Occipital lobe (tissue), 2 donors: Measurements from ENCODE around the gene ASTL. TPM values are rescaled to one million over a fixed set of nuclear protein-coding genes. Genes with fewer than 3 reads are reported as not detected.

Source experiments
- DNase-seq: peaks from one replicate; lab custom pipeline; 2025; lab: John Stamatoyannopoulos, UW
- total RNA-seq: library from RNA; depleted of rRNA; stranded (reverse); fragments of >200 nt; gene quantifications from one replicate; pipeline ENCODE4 v1.2.3, GENCODE V29; 2014

ASTL gene
- total RNA-seq, 1 donor from 2014 or later = not detected

DNA sequence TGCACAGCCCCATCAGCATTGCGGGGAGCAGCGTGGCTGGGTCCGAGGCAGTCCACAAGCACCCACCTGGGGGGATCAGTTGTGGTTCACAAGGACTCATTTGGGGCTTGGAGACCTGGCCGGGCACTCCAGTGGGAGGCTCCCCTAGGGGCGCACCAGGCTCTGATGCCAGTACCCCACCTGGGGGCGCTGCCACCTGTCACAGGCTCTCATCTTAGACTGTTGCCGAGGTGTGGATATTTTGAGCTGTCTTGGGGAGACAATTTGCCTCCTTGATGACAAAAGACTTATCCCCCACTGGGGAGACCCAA lies 25.0 kb downstream of the ASTL start:
- no peak for DNase-seq

DNA sequence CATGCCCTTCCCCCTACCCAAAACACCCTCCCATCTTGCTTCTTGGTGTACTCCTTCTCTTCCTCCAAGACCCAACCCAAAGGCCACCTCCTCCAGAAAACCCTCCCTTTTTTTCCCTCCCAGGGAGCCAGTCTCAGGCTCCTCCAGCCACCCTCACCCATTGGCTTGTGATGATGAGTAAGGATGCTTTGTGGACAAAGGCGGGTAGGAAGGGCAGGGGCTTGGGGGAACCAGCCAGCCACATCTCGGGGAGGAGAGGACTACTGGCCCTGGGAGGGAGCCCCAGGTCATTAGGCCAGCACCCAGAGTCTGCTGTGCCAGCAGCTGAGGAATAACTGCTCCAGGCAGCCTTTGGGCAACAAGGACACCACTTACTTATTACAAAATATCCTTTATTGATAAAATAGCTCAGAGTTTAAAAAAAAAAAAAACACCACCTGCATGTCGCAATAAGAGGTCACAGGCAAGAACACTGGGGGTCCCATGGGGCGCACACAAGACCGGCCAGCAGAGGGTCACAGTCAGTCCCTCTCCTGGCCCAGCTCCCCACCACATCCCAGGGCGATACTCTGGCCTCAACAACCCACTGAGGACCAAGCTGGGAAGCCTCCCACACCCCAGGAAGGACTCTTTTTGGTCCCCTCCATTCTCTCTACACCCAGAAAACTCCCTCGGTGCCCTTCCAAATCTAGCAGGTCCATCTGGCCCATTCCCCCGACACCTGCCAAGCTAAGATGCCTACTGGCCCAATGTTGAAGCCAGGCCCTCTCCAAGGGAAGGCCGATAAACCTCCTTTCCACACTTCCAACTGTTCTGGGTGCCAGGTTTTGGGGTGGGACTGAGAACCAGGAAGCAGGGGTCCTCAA lies 25.6 kb downstream of the ASTL start:
- no peak for DNase-seq

DNA sequence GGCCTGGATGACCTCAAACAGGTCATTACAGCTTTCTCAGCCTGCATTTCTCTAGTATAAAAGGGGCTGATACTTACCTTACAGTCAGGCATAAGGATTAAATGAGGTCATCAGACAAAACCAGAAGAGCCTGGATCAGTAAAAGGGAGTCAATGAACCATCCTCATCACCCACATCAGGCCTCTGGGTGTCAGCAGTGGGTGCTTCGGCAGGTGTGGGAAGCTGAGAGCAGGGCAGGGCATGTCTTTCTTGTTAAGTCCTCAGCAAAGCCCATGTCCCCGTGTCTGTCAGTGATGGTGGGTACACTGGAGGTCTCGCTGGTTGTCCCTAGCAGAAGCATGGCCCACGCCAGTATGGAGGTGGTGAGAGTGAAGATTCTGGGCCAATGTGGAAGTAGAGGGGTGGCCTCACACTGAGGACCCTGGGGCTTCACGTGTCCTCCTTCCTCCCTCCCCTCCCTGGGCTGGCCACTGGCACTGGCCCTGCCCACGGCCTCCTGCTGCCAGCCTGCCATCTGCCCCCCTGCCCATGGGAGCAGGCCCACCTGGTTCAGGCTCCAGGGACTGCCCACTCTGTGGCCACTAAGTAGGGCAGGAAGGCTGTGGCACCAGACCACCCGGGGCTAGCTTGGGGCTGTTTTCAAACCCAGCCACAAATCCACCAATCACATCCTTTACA lies 26.3 kb downstream of the ASTL start:
- DNase-seq = no peak

DNA sequence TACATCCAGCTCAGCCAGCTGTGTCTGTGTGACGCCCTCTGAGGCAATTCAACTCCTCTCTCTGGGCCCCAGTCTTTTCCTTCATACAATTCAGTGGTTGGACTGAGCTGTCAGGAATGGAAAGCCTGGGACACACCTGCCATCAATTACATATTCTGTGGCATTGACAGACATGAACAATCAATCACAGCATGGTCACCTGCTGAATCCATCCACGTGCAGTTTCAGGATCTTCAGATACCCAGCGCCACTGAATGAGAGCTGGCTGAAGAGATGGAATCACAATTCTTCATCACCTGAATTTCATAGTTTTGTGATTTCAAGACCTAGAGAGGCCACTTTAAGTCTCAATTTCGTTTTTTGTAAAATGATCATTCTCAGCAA lies 27.1 kb downstream of the ASTL start:
- no peak for DNase-seq

DNA sequence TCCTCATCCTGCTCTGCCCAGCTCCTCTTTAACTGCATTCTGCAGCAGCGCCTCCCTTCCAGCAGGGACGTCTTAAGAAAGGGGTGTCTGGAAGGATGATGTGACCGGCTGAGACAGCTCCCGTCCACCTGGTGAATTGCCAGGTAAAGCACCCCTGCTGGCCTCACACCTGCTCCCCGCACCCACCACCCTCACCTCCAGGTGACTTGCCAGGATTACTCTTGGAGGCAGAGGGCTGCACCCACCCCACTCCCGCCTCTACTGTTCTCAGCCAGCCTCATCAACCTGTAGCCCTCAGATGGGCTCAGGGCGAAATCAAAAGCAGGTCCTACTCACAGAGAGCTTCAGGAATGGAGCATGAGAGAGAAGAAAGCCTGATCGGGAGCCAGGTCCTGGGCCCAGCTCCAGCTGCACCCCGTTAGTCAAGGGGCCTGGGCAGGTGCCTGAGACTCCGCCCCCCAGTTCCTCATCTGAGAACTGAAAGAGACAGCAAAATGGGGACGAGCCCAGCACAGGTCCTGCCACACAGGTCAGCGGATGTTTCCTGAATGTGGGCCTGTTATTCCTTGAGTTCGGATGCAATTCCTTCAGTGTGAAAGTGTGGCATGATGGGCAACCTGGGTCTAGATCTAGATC lies 27.6 kb downstream of the ASTL start:
- no peak for DNase-seq

DNA sequence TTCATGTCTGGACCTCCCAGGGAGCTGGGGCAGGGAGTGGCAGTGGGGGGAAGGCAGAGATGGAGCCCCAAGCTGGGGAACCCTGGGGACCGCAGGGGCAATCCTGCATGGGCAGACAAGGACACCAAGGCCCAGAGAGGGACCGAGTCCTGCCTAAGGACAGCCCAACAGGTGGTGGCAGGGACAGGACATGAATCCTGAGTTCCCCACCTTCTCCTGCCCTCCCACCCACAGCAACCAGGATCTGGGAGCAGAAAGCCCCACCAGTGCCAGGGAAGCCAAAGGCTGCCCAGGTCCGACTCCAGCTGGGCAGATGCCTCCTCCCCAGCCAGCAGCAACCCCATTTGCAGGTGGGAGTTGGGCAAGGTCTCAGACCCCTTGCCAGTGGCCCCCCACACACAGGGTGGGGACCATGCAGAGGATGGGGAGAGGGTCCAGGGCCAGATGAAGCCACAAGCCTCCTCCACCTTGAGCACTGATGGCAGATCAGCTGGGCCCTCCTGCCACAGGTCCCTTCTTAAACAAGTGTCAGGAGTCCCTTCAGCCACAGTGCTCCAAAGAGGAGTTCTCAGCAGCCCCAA lies 28.3 kb downstream of the ASTL start:
- no peak for DNase-seq

DNA sequence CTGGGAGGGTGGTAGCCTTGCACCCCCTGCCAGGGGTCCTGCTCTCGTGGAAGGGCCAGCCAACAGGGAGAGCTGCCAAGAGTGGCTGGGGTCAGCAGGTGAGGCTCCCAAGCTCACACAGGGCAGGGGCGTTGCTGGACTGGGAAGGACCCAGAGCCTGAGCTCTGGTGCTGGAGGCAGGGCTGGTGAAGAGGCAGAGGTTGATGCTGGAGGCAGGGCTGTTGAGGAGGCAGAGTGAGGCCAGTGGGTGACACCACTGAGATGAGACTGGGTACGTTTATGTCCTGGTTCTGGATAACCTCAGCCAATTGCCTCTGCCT lies 29.0 kb downstream of the ASTL start:
- DNase-seq = no peak

DNA sequence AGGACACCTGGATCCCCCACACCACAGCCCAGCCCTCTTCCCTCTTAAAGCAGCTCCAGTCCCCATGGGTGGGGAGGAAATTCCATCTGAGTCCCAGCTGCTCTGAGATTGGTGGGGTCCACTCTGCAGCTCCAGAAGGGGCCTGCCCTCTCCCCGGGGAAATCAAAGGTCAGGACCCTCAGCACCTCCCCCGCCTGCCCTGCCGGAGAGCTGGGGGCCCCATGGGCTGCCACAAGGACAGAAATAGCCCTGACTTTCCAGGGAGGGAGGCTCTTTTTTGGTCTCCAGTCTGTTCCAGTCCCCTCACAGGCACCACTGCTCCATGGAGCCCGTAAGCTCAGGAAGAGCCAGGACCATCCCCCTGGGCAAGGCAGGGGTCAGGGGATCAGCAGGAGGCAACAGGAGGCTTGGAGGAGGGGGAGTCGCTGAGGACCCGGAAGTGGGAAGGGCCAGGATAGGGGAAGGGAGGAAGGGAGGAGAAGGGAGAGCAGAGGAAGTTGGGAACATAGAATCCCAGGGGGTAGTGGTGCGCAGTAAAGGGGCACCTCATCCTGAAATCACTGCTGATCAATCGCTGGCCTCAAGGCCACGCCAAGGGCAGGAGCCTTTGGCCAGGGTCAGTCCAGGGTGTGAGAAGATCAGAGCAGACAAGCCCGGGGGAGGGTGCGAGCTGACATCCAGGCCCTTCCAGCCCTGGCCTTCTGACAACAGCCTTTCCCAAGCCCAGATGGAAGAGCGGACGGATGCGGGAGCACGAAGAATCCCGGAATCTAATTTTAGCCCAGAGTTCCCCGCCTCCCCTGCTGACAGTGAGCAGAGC lies 29.6 kb downstream of the ASTL start:
- no peak for DNase-seq

DNA sequence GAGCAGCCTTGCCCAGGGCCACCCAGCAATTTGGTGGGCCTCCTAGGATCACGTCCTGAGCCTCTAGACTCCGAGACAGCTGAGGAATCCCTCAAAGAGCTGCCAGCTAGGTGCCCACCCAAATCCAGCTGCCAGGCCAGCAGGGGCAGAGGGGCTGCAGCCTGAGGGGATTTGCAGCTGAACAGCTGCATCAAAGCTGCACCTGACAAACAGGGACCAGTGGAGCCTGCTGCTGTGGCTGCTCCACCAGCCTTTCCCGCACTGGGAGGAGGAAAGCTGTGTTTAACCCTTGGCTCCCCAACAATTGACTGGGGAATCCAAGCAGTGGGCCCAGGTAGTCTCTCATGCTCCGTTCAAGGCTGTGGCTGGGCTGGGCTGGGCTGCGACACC lies 30.2 kb downstream of the ASTL start:
- DNase-seq = no peak

DNA sequence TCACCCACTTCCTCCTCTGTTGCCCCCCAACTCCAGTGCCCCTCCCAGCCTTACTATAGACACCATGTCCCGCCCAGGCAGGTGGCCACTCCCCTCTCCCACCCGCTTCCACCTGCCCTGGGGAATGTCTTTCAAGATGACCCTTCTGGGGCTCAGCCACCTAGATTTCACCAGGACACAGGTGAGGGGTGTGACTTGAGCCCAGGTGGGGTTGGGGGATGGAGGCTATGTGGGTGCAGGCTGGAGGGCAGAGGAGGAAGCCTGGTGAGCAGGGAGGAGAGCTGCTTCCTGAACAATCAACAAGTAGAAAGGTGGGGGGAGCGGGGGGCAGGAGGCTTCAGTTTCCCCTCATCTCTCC lies 30.6 kb downstream of the ASTL start:
- DNase-seq = no peak

DNA sequence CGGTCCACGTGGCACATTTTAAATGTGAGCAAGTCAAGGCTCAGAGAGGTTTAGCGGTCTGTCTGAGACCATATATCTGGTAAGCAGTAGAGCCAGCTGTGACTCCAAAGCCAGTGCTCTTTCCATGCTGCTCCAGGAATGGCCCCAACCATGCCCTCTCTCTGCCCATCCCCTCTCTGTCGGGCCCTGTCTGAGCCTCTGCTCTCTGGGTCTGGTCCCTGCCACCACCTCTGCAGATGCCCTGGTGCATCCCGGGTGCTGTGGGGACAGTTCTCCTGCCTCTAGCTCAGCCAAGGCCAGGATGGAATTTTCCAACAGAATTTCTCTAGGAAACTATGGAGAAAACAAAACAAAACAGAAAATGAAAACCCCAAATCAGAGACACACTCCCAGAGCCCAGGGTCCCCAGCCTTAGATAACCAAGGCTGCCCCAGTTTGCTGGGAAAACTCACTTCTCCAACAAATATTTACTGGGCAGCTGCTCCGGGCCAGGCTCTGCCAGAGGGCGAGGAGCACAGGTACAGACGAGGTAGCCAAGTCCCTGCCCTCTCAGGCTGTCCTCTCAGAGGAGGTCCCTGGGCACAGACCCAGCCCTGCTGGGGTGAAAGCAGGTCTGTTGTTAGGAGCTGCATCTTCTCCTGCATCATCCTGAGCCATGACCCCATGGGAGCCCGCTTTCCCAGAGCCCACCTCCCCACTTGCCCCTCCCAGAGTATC lies 31.2 kb downstream of the ASTL start:
- no peak for DNase-seq

DNA sequence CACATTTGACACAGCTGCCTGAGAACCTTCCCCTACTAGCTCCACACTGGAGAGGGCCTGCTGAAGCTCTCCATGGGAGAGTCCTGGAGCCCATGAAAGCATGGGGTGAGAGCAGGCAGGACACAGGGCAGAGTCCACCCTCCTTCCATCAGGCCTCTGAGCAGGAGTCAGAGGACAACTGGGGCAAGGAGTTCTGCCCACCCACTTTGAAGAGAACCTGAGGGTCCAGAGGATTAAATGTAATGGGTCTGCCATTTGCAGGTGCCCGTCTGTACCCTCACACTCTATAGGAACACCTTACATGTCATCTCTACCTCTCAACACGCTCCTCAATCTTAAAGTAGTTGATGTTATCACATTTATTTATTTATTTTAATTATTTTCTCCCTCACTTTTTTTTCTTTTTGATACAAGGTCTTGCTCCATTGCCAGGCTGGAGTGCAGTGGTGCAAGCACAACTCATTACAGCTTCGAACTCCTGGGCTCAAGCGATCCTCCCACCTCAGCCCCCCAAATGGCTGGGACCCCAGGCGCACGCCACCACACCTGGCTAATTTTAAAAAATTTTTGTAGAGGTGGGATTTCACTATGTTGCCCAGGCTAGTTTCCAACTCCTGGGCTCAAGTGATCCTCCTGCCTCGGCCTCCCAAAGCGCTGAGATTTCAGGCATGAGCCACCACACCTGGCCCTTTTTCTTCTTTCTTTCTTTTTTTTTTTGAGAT lies 32.1 kb downstream of the ASTL start:
- DNase-seq = no peak

DNA sequence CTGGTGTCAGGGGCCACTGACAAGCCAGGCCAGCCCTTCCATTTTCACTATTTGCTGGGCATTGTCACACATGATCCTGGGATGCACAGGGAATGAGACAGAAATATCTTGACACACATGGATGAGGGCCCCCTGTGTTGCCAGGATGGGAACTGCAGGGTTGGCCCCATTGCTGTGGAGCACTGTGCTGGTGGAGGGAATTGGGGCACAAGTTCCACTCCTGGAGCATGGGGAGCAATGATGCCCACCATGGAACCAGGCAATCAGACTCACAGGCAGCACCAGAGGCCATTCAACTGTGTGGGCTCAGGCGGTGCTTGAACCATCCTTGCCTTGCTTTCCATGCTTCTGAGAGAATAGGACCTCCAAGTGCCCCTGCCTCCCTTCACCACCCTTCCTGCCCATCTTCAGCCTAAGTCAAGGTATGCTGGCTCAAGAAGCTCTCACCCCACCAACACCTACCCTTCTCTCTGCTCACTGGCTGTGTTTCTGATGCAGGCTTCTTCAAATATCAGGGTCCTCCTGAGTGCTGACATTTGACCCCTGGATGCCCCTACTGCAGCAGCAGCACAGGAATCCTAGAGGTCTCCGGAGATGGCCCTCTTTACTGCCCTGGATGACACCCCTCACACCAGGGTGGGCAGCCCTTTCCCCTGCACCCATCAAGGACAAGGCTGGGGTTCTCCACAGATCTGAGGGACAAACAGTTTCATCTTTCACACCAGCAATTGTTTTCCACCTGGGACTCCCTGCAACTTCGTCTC lies 33.0 kb downstream of the ASTL start:
- no peak for DNase-seq

DNA sequence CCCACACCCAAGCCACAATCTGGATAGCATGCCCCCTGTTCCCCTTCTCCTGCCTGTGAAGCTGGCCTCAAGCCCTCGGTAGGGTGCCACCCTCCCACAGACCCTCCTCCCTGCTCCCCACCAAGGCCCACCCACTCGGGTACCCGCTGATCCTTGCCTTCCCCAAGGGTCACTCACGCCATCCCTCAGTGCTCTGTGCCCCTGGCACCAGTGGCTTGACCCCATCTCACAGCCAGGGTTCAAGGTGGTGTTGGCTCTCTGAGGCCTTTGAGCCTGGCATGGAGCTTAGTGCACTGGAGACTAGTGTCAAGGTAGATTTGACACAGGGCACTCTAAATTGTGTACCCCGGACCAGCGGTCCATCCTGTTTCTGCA lies 33.8 kb downstream of the ASTL start:
- no peak for DNase-seq

DNA sequence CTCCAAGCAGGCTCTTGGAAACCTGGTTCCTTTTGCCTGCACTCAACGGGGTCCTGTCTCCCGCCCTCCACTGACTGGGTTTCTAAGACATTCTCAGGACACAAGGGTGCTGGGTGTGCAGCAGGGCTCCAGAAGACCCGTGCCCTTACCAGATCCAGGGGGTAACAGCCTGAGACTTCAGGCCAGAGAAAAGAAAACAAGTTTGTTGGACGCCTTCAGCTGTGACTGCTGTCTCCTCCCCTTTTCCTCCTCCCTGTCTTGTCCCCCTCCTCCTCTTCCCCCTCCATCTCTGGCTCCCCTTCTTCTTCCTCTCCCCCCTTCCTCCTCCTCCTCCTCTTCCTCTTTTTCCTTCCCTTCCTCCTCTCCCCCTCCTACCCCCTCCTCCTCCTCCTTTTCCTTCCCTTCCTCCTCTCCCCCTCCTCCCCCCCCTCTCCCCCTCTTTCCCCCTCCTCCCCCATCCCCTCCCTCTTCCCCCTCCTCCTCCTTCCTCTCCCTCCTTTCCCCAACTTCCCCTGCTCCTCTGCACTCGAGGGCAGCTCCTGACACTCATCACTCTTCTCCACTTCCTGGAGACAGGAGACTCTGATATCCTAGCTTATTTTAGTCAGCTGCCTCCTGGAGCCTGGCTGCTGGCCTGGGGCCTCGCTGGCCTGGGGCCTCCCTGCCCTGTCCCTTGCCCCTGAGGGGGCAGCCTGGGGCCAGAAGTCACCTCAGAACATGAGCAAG lies 34.4 kb downstream of the ASTL start:
- no peak for DNase-seq

DNA sequence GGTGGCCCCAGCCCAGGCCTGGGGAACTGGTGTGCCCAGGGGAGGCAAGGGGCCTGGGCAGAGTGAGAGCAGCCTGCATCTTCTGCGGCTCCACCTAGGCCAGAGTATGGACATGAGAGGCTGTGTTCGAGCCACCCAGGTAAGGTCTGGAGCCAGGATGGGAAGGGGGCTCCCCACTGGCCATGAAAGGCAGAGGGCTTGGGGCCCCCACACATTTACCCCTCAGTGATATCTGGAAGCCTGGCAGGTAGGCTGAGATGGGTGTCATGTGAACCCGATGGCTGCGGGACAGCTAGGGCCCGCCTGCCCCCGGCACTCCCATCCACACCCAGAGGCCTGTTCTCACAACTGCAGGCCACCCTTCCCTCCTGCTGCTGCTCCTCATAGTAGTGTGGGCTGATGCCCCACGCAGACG lies 35.1 kb downstream of the ASTL start:
- DNase-seq = no peak

DNA sequence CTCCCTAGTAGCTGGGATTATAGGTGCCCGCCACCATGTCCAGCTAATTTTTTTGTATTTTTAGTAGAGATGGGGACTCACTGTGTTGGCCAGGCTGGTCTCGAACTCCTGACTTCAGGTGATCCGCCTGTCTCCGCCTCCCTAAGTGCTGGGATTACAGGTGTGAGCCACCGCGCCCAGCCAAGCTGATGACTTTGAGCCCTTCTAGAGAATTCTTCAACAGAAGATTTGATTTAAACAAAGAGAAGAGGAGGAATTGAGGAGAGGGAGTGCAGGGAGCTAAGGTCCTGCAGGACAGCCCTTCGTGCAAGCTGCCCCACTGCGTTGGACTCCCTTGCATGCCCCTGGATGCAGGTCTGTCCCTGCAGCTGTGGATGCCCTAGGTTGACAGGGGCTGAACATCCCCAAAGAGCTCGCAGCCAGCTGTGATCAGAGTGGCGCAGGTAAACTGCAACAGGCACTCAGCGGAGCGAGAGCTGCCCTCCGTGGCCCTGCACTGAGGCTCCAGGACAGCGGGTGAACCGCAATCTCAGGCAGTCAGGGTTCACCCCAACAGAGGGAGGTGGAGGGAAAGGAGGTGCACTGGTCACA lies 35.6 kb downstream of the ASTL start:
- no peak for DNase-seq

DNA sequence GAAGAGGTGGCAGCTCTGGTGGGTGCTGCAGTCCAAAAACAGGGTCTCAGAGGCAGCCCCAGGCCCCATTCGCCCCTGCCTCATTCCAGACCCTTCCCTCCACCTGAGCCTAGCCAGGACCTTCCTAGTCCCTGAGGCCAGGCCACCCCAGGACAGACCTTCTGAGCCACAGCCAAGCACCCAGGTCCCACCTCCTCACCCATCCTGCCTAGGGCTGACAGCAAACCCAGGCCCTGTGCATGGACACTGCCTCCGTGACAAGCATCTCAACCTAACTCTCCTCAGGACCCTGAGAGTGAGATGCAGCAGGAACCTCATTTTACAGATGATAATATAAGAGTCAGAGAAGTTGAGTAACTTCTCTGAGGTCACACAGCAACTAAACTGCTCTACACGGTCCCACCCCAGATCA lies 37.4 kb downstream of the ASTL start:
- DNase-seq = no peak
